ENCODE data around the gene BEAN1. TPM values are rescaled to one million over a fixed set of nuclear protein-coding genes. Genes with fewer than 3 reads are reported as not detected.

Gene BEAN1
- polyA plus RNA-seq, 1 donor from 2014 or later = 0.16 TPM

DNA sequence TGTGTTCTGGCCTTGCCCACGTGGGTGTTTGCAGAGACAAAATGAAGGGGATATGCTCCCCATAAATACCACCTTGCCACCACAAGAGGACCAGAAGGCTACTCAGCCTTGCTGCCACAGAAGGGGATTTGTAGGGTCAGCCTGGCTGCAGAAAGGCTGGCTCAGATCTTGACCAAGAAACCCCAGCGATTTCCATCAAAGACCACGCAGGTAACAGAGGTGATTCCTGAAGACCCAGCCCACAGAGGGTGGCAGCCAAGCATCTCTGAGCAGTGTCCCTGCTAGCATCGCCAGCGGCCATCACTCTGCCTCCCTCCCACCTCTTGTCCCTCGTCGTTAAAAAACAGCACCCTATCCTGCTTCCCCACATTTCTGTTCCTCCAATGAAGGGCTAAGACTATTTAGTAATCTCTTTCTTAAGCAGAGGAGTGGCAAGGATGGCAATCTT is 54.9 kb downstream of the BEAN1 start:
- H3K4me2 ChIP-seq (ENCODE audit: low read length) = no peak overlapping the region
- H3K27ac ChIP-seq (ENCODE audit: low read length) = no peak overlapping the region
- no peak overlapping the region for H2AFZ ChIP-seq (ENCODE audit: low read depth, low read length)
- H3F3A ChIP-seq (ENCODE audit: insufficient read depth, low read length, poor library complexity, severe bottlenecking) = no peaks in the 10 kb centered on the region
- TF ChIP-seq TAF1 (IDR thresholded peaks at IDR 0.05; ENCODE audit: low read depth) (no peak), SMC3 (conservative IDR thresholded peaks at IDR 0.05; ENCODE audit: poor library complexity) (no peak), RAD21 (conservative IDR thresholded peaks at IDR 0.05) (no peak), EZH2 (IDR thresholded peaks at IDR 0.05; ENCODE audit: borderline replicate concordance, insufficient read depth, low read length, poor library complexity, severe bottlenecking) (no peak)
- TF ChIP-seq, protein P1, sequence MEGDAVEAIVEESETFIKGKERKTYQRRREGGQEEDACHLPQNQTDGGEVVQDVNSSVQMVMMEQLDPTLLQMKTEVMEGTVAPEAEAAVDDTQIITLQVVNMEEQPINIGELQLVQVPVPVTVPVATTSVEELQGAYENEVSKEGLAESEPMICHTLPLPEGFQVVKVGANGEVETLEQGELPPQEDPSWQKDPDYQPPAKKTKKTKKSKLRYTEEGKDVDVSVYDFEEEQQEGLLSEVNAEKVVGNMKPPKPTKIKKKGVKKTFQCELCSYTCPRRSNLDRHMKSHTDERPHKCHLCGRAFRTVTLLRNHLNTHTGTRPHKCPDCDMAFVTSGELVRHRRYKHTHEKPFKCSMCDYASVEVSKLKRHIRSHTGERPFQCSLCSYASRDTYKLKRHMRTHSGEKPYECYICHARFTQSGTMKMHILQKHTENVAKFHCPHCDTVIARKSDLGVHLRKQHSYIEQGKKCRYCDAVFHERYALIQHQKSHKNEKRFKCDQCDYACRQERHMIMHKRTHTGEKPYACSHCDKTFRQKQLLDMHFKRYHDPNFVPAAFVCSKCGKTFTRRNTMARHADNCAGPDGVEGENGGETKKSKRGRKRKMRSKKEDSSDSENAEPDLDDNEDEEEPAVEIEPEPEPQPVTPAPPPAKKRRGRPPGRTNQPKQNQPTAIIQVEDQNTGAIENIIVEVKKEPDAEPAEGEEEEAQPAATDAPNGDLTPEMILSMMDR (IDR thresholded peaks at IDR 0.05; ENCODE audit: poor library complexity, severe bottlenecking) = no peak
- no peak overlapping the region for H3K9ac ChIP-seq (ENCODE audit: low read length)
- no peaks in the 10 kb centered on the region for H3K9me3 ChIP-seq (ENCODE audit: low read length)
- H3K79me2 ChIP-seq (replicated peaks; ENCODE audit: insufficient read depth, low read length) = no peaks in the 10 kb centered on the region
- H3K9me2 ChIP-seq (ENCODE audit: insufficient read depth, low read length) = no peaks in the 10 kb centered on the region
- H4K20me1 ChIP-seq (ENCODE audit: insufficient read depth) = no peaks in the 10 kb centered on the region
- H3K36me3 ChIP-seq (ENCODE audit: insufficient read depth, low read length) = no peaks in the 10 kb centered on the region
- H3K4me3 ChIP-seq (ENCODE audit: low read length) = no peak overlapping the region
- no peaks in the 10 kb centered on the region for H3K27me3 ChIP-seq (ENCODE audit: insufficient read depth, low read depth, low read length)

DNA sequence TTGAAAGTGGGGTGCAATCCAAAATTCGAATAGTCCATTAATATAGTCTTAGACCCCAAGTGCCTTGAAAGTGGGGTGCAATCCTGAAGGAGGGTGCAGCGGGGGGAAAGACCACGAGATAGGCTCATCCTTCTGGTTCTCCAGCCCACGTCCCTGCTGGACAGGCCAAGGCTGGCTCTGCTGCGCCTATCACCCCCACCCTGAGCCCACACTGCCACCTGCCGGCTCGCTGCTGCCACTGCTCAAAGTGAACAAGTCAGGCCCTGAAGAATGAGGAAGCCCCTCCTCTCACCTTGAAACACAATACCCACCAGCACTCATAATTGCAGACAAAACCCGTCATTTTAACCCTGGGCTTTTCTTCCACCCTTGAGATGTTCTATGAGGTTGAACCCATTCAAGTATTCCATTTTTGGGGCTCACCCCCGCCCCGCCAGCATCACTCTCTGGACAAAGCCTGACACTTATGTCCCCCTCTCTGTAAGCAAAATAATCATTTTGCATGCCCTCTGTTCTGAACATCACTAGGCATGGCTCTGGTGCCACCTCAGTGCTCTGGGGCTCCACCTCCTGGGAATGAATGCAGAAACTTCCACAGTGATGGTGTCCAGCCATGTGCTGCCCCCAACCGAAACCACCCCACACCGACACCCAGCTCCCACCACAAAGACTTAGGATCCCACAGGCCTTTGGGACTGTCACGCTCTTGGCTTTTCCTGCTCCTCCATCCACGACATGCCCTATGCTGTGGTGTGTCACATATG is 56.8 kb downstream of the BEAN1 start:
- TF ChIP-seq POLR2AphosphoS5 (IDR thresholded peaks at IDR 0.05) = no peak
- no peak for TF ChIP-seq REST (IDR thresholded peaks at IDR 0.05; ENCODE audit: borderline replicate concordance)
- no peak for TF ChIP-seq MXI1 (conservative IDR thresholded peaks at IDR 0.05; ENCODE audit: poor library complexity, severe bottlenecking)
- TF ChIP-seq, protein P1 (IDR thresholded peaks at IDR 0.05; ENCODE audit: poor library complexity, severe bottlenecking) = peak; percentile 86
- peak; percentile 79 for TF ChIP-seq RAD21 (conservative IDR thresholded peaks at IDR 0.05)
- TF ChIP-seq TAF1 (IDR thresholded peaks at IDR 0.05; ENCODE audit: low read depth) = no peak
- peak; percentile 81 for TF ChIP-seq SMC3 (conservative IDR thresholded peaks at IDR 0.05; ENCODE audit: poor library complexity)
- TF ChIP-seq EP300 (conservative IDR thresholded peaks at IDR 0.05; ENCODE audit: poor library complexity, severe bottlenecking) = no peak
- no peak for TF ChIP-seq EZH2 (IDR thresholded peaks at IDR 0.05; ENCODE audit: borderline replicate concordance, insufficient read depth, low read length, poor library complexity, severe bottlenecking)
- no peaks in the 10 kb centered on the region for H3K27me3 ChIP-seq (ENCODE audit: insufficient read depth, low read depth, low read length)
- no peak overlapping the region for H3K4me2 ChIP-seq (ENCODE audit: low read length)
- H3K27ac ChIP-seq (ENCODE audit: low read length) = no peak overlapping the region
- H3K9me3 ChIP-seq (ENCODE audit: low read length) = no peaks in the 10 kb centered on the region
- no peaks in the 10 kb centered on the region for H3K36me3 ChIP-seq (ENCODE audit: insufficient read depth, low read length)
- H3K4me3 ChIP-seq (ENCODE audit: low read length) = no peak overlapping the region
- H3K79me2 ChIP-seq (replicated peaks; ENCODE audit: insufficient read depth, low read length) = no peaks in the 10 kb centered on the region
- no peak overlapping the region for H2AFZ ChIP-seq (ENCODE audit: low read depth, low read length)
- no peak overlapping the region for H3K9ac ChIP-seq (ENCODE audit: low read length)
- no peaks in the 10 kb centered on the region for H3F3A ChIP-seq (ENCODE audit: insufficient read depth, low read length, poor library complexity, severe bottlenecking)
- H4K20me1 ChIP-seq (ENCODE audit: insufficient read depth) = no peaks in the 10 kb centered on the region
- H3K9me2 ChIP-seq (ENCODE audit: insufficient read depth, low read length) = no peaks in the 10 kb centered on the region
